Mucosa of gallbladder (tissue), 1 donor: Measurements from ENCODE around the gene SLC5A2. TPM values are rescaled to one million over a fixed set of nuclear protein-coding genes. Genes with fewer than 3 reads are reported as not detected.
"Not testable (repeated sequence)": the region's sequence is repeated elsewhere in the genome, so short reads cannot be mapped to it uniquely, and the experiment has no call there.

ENCODE experiments used
- DNase-seq: peaks from one replicate; pipeline ENCODE4 v3.0.0-alpha.2; 2020; ENCODE audit warnings: low spot score
- total RNA-seq: library from RNA; stranded (reverse); gene quantifications from one replicate; pipeline ENCODE4 v1.2.1, GENCODE V29; 2021
- donor health status: DM: no; HTN: no; CAD: no.

Gene SLC5A2
- 3.7 TPM for total RNA-seq

DNA sequence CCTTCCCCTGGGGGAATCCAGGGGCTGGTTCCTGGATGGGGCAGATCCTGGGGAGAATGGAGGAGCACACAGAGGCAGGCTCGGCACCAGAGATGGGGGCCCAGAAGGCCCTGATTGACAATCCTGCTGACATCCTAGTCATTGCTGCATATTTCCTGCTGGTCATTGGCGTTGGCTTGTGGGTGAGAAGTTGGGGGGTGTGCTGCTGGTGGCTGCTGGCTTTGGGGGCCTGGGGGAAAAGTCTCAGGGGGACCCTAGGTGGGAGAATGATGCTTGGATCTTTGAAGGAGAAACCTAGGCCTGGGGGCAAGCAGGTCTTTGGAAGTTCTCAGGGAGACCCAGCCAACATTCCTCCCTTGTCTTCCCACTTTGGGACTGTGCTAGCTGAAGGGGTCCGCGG, at the start of gene SLC5A2:
Gene SLC5A2, plus strand, starts transcription at position 43 of the 400 bp plus-strand sequence. Its CDS starts 14 bp downstream, at position 57.
- DNase-seq: no peak

DNA sequence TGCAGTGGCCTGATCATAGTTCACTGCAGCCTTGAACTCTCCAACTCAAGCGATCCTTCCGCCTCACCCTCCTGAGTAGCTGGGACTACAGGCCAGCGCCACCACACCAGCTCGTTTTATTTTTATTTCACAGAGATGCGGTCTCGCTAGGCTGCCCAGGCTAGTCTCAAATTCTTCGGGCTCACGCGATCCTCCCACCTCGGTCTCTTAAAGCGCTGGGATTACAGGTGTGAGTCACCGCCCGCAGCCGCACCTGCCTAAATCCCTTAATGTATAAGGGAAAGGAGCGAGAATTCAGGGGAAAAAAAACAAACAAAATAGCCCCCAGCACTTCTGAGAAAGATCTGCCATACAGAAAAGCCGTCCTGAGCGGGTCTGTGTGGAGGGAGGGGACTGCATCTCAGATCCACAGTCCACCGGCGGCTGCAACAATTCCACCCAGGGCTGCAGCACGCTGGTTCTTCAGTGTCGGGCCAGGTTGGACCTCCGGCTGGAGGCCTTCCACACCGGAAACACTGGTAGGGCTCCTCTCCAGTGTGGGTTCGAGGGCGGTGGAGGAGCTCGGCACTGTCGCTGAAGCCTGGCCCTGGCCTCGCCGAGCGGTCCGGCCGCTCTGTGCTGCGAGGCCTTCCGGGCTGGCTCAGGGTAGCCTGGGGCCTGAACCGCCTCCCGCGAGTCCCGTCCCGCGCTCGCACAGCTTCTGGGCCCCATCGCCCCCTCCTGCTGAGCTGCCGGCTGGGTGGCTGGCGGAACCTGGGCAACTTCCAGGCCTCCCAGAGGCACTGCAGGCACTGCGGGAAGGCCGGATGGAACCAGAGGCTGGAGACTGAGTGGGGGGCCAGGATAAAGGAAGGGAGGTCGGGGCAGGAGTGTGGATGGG, 47.3 kb upstream of the SLC5A2 start:
- DNase-seq: no peak

GRCh38 chr16:31436221-31437045, 46.5 kb upstream of the SLC5A2 start:
- no peak for DNase-seq

GRCh38 chr16:31438414-31438813, 44.5 kb upstream of the SLC5A2 start:
- no peak for DNase-seq

GRCh38 chr16:31439023-31439422, 43.9 kb upstream of the SLC5A2 start:
- DNase-seq: not testable (repeated sequence)

DNA sequence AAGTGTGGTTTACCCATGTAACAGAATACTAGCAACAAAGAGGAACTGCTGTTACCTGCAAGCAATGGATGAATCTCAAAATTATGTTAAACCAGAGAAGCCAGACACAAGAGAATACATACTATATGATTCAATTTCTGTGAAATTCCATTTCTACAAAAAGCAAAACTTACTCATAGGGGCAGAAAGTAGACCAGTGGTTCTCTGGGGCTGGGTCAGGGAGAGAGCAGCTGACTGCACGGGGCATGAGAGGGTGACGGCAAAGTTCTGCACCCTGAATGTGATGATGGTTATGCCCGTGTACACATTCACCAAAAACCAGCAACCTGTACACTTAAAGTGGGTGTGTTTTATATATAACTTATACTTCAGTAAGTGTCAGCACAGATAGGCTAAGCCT, 43.4 kb upstream of the SLC5A2 start:
- no peak for DNase-seq

DNA sequence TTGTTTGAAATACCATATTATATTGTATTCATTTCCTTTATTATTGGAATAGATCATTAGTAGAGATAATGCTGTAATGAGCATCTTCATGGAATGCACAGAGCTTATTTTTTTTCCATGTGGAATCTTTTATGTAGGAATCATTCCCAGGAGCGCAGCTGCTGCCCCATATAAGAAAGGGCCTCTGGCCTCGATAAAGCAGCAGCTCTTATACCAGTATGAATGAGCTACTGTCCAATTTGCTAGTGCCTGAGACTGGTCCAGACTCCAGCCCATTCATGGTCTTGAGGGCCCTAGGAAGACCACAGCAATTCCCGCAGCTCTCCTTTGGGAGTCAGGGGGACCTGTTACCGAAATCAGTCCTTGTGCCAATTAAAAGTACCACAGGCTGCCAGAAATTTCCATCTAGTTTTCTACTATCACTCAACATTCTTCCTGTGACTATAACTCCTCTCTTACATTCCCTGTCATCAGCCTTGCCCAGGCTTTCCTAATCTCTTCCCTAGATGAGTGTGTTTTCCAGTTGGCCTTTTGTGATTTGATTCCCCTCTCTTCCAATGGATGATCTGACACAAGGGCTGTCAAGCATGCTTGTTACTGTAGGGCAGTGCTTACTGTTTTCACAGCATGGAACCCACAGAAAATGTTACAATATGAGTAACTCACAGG, 42.3 kb upstream of the SLC5A2 start:
- no peak for DNase-seq

DNA sequence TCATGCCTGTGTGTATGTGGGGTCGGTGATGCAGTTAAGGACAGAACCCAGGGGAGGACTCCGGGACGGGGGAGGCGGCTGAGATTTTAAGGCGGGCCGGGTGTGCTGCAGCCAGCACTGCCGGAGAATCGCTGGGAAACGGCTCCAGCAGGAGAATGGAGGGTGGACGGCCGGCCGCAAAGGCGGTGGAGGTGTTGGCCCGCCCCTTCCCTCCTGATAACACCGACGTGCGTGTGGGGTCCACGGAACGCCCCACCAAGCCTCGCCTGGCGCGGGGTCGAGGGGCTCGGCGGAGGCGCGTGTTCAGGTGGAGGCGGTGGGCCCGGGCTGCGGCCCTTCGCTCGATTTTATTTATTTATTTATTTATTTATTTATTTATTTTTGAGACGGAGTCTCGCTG, 41.0 kb upstream of the SLC5A2 start:
- DNase-seq: no peak

DNA sequence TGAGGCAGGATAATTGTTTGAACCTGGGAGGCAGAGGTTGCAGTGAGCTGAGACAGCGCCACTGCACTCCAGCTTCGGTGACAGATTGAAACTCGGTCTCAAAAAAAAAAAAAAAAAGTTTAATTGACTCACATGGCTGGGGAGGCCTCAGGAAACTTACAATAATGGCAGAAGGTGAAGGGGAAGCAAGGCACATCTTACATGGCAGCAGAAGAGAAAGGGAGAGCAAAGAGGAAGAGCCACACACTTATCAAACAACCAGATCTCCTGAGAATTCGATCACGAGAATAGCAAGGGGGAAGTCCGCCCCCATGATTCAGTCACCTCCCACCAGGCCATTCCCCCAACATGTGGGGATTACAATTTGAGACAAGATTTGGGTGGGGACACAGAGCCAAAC, 37.0 kb upstream of the SLC5A2 start:
- not testable (repeated sequence) for DNase-seq

GRCh38 chr16:31451201-31451600, 31.7 kb upstream of the SLC5A2 start:
- no peak for DNase-seq

- no peak for DNase-seq
Observed at GRCh38 chr16:31451681-31452351, 31.1 kb upstream of the SLC5A2 start.

DNA sequence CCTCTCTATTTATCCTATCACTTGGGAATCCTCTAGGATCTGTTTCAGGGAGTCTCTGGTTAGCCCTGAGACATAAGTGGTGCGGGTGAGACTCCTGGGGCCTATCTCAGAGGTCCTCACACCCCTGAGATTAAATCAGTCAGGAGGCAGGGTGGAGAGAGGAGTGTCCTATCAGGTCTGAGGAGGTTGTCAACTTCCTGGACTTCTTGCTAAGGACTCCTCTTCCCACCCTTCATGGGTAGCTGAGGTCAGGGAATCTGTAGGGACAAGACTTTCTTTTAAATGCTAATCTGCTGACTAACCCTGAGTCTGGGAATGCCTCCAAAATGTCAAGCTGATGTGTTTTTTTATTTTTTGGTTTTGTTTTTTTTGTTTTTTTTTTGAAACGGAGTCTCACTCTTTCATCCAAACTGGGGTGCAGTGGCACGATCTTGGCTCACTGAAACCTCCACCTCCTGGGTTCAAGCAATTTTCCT, 30.3 kb upstream of the SLC5A2 start:
- no peak for DNase-seq

DNA sequence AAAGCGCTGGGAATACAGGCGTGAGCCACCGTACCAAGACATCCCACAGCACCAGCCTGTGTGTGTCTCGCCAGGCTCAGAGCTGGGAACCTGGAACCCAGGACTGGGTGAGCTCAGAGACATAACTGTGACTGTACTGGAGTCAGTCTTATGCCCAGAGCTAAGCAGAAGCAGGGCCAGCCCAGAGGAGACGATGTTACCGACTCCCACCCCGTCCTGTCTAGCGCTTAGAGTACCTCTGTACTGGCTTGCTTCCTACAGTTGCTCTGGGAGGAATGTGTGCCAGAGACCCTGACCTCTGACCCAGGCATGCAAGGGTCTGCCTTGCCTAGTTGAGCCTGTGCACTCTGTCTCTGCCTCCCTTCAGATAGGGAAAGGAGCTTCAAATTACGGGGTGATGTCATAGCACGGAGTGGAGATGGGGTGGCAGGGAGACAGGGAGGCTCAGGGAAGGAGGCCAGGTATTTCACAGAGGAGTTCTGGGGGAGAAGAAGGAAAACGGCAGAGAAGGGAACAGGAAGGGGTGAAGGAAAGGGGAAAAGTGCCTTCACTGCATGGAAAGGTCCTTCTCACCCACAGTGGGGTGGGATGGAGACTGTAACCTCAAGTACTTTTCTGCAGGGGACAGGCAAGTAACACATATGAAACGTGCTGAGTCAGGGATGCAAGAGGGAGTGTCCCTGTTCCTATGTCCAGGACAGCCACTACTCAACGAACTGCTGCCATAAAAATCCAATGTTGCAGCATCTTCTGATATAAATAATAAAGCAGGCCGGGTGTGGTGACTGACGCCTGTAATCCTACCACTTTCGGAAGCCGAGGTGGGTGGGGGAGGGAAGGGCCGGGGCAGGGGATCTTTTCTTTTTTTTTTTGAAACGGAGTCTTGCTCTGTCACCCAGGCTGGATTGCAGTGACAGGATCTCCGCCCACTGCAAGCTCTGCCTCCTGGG, 29.4 kb upstream of the SLC5A2 start:
- DNase-seq: no peak

DNA sequence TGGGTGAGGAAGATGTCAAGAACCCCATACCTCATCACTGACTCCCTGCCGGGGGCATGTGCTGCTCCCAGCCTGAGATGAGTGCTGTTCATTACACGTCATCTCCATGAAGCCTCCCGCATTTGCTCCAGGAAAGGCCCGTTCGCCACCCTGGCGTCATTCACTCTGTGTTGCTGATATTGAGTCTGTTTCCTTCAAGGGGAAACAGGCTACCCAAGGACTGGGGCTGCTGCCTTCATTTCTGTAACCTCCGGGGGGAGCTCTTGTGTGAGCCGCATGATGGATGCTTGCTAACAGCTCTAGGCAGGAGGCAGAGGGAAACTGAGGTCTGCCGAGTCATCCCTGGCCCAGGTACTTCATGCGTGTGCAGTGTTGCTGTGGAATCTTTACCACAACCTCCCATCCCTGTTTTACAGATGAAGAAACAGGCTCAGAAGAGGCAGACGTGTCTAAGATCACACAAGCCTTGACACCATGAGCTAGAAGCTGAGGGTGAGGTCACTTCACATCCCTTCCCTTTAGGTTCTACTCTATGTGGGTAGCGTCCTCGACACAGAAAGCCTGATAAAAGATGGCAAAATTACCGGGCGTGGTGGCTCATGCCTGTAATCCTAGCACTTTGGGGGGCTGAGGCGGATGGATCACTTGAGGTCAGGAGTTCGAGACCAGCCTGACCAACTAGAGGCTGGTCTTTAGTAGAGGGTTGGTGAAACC, 27.2 kb upstream of the SLC5A2 start:
- DNase-seq: no peak

GRCh38 chr16:31456988-31457360, 25.9 kb upstream of the SLC5A2 start:
- no peak for DNase-seq

GRCh38 chr16:31458073-31458843, 24.7 kb upstream of the SLC5A2 start:
- no peak for DNase-seq

DNA sequence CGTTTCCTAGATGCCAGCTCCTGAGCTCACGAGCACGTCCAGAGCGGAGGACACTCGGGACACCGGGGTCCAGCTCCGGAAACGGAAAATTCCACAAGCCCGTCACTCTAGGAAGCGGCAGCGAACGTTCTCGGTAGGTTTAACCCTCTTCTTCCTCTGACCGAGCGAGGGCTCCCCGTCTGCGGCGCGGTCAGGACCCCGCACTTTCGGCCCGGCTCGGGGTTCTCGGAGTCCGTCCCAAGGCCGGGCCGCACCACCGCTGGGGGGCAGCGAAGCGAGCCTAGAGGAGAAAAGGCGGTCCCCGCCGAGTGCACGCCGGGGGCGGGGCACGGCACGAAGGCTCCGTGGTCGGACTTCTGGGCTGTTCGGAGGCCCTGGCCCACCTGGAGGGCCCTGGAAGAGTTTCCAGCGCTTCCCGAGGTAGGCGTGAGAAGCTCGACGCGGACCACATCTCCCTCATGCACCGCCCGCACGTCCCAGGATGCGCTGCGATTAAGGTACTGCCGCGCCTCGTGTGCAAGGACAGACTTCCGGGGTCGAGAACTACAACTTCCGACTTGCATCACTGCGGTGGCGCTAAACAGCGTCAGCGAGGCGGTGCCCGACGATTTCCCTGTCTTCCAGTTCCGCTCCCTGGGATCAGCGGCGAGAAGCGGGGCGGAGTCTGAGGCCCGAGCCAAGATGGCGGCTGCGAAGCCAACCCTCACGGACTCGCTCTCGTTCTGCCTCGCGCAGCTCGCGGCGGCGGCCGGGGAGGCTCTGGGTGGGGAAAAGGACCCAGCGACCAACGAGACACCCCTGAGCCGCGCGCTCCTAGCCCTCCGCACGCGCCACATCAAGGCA, 23.9 kb upstream of the SLC5A2 start, which contains the start of gene ARMC5:
Gene ARMC5, plus strand, starts transcription at position 658 of the 843 bp plus-strand sequence. Its CDS starts 24 bp downstream, at position 682.
- DNase-seq: peak; percentile 98
